OCI-LY7 (cell line): Measurements from ENCODE around the gene IMPDH1. TPM values are rescaled to one million over a fixed set of nuclear protein-coding genes. Genes with fewer than 3 reads are reported as not detected.
A peak's percentile ranks its signal among the peaks of the same experiment; 100 is the strongest.

ENCODE experiments used
- BruUV-seq: library from RNA; stranded (reverse); fragments of 400-500 nt; replicated peaks from 2 replicates; lab custom pipeline; 2021; lab: Mats Ljungman, UMichigan
- CTCF ChIA-PET: fragments of 300-600 bp; sonication (Branson Sonifier 250); formaldehyde crosslinking; loops from one replicate; lab custom pipeline; 2022; ENCODE audit warnings: antibody characterized with exemption; ENCODE audit not compliant: unreplicated experiment; lab: Charles Lee
- POLR2A ChIA-PET: fragments of 300-600 bp; sonication (Branson Sonifier 250); formaldehyde crosslinking; loops from one replicate; lab custom pipeline; 2022; ENCODE audit warnings: antibody characterized with exemption; lab: Charles Lee
- DNase-seq: peaks from one replicate; pipeline ENCODE4 v3.0.0-alpha.2; 2015; ENCODE audit warnings: low spot score
- H2AFZ ChIP-seq: fragments of 200-600 bp; sonication (generic), shearing (Covaris generic); 2 replicates; pipeline ENCODE4 v1.6.1; 2014; ENCODE audit warnings: mild to moderate bottlenecking, antibody characterized with exemption, low read length, moderate library complexity
- H3K27ac ChIP-seq: fragments of 200-600 bp; sonication (generic); 2 replicates; pipeline ENCODE4 v1.5.1; 2014; ENCODE audit warnings: mixed run types, low read depth, mild to moderate bottlenecking, moderate library complexity, low read length, inconsistent platforms; ENCODE audit not compliant: poor library complexity, severe bottlenecking
- H3K36me3 ChIP-seq: fragments of 200-600 bp; sonication (generic); 2 replicates; pipeline ENCODE4 v1.6.1; 2014; ENCODE audit warnings: mild to moderate bottlenecking, antibody characterized with exemption, low read length, moderate library complexity, mixed read lengths; ENCODE audit not compliant: insufficient read depth
- H3K4me1 ChIP-seq: fragments of 200-600 bp; sonication (generic); 2 replicates; pipeline ENCODE4 v1.5.1; 2014; ENCODE audit warnings: mild to moderate bottlenecking, low read length; ENCODE audit not compliant: insufficient read depth, poor library complexity, severe bottlenecking
- H3K4me2 ChIP-seq: fragments of 200-600 bp; sonication (generic); 2 replicates; pipeline ENCODE4 v1.6.1; 2014; ENCODE audit warnings: mild to moderate bottlenecking, low read length
- H3K4me3 ChIP-seq: fragments of 200-600 bp; sonication (generic); 2 replicates; pipeline ENCODE4 v1.5.1; 2014; ENCODE audit warnings: mild to moderate bottlenecking, low read depth, low read length; ENCODE audit not compliant: poor library complexity, severe bottlenecking
- H3K79me2 ChIP-seq: fragments of 200-600 bp; sonication (generic); 2 replicates; pipeline ENCODE4 v1.6.1; 2016; ENCODE audit warnings: low read depth, mild to moderate bottlenecking, low read length, moderate library complexity, mixed read lengths; ENCODE audit not compliant: insufficient read depth
- H3K9me2 ChIP-seq: fragments of 200-600 bp; sonication (generic); 2 replicates; pipeline ENCODE4 v1.6.1; 2016; ENCODE audit warnings: mild to moderate bottlenecking, low read length, mixed read lengths; ENCODE audit not compliant: insufficient read depth
- H3K9me3 ChIP-seq: fragments of 200-600 bp; sonication (generic); 2 replicates; pipeline ENCODE4 v1.6.1; 2014; ENCODE audit warnings: mild to moderate bottlenecking, mixed run types, low read length, mixed read lengths
- H4K20me1 ChIP-seq: fragments of 200-600 bp; sonication (generic); 2 replicates; pipeline ENCODE4 v1.6.1; 2014; ENCODE audit warnings: mild to moderate bottlenecking, antibody characterized with exemption, low read length, moderate library complexity, mixed read lengths; ENCODE audit not compliant: insufficient read depth
- CTCF ChIP-seq: fragments of 200-600 bp; sonication (generic); conservative IDR thresholded peaks from 2 replicates; pipeline ENCODE4 v1.5.1; 2014; ENCODE audit warnings: mild to moderate bottlenecking, antibody characterized with exemption, low read length, moderate library complexity, mixed read lengths
- EZH2phosphoT487 ChIP-seq: fragments of 200-600 bp; sonication (generic); IDR thresholded peaks from 2 replicates; pipeline ENCODE4 v1.6.1; 2018; ENCODE audit warnings: low read depth, borderline replicate concordance, mild to moderate bottlenecking, mixed run types, antibody characterized with exemption, low read length, moderate library complexity, mixed read lengths
- intact Hi-C: fragments of 100-400 bp; cut with micrococcal nuclease; formaldehyde crosslinking; loops from one replicate; pipeline ENCODE4 v1.10.0; 2022; ENCODE audit not compliant: unreplicated experiment
- total RNA-seq, 2 experiments: library from RNA; depleted of rRNA in 1 of 2; stranded (reverse); fragments of >200 nt in 1 of 2; shearing (Covaris generic) in 1 of 2; gene quantifications; 2 replicates each; pipeline ENCODE4 v1.2.3, GENCODE V29; 2014 to 2022

Gene IMPDH1
- total RNA-seq, 2 experiments from 2014 or later = 26.6 to 50.5 TPM

GRCh38 chr7:128387216-128388144 is 22.3 kb downstream of the IMPDH1 start:
- no peaks in the 10 kb centered on the region for H3K9me3 ChIP-seq
- H3K4me3 ChIP-seq = no peak overlapping the region
- BruUV-seq = no TSS peak
- no peaks in the 10 kb centered on the region for H4K20me1 ChIP-seq
- no peak overlapping the region for H3K27ac ChIP-seq
- H3K79me2 ChIP-seq = no peaks in the 10 kb centered on the region
- CTCF ChIA-PET = interaction anchor here (0.9 to 2.8 kb wide), 3 partner anchors 10 to 43 kb away, joined by 3 to 18 read pairs (median 8); no protein-coding TSS in a partner anchor
- H3K4me2 ChIP-seq = no peak overlapping the region
- intact Hi-C loops = loop anchor here (1.0 kb wide), 1 partner anchor 40 kb away; no protein-coding TSS in a partner anchor
- no peak overlapping the region for H2AFZ ChIP-seq
- no peaks in the 10 kb centered on the region for H3K4me1 ChIP-seq
- H3K9me2 ChIP-seq = no peaks in the 10 kb centered on the region
- TF ChIP-seq CTCF = peak; percentile 88
- no peak for TF ChIP-seq EZH2phosphoT487
- POLR2A ChIA-PET = interaction anchor here (0.7 kb wide), 1 partner anchor 353 kb away, joined by 3 read pairs; no protein-coding TSS in a partner anchor
- no peaks in the 10 kb centered on the region for H3K36me3 ChIP-seq
- DNase-seq = peak; percentile 77

- Histone ChIP-seq H3K27ac (no peak overlapping the region), H4K20me1 (no peaks in the 10 kb centered on the region), H3K4me3 (no peak overlapping the region), H3K4me2 (no peak overlapping the region), H3K79me2 (no peaks in the 10 kb centered on the region), H3K9me3 (no peaks in the 10 kb centered on the region), H3K4me1 (no peaks in the 10 kb centered on the region), H3K9me2 (no peaks in the 10 kb centered on the region), H3K36me3 (no peaks in the 10 kb centered on the region), H2AFZ (no peak overlapping the region)
- ChIA-PET POLR2A (interaction anchor here (0.5 to 0.7 kb wide), 3 partner anchors 17 to 354 kb away, joined by 3 read pairs; no protein-coding TSS in a partner anchor), CTCF (interaction anchor here (2.8 kb wide), 1 partner anchor 39 kb away, joined by 18 read pairs; no protein-coding TSS in a partner anchor)
- no peak for TF ChIP-seq CTCF
- TF ChIP-seq EZH2phosphoT487 = no peak
- BruUV-seq = no TSS peak
- intact Hi-C loops = no loop called here
- no peak for DNase-seq
These were observed 23.5 kb downstream of the IMPDH1 start for GRCh38 chr7:128385988-128386925.
